ENCODE results near the gene CCDC78.

Gene CCDC78

GRCh38 chr16:736936-737481 lies 10.8 kb upstream of the CCDC78 start:
- no peak for DNase-seq

- DNase-seq: no peak
Observed at GRCh38 chr16:735982-736453, 9.8 kb upstream of the CCDC78 start.

- DNase-seq: no peak
Observed at GRCh38 chr16:734981-735881, 9.0 kb upstream of the CCDC78 start.

- DNase-seq: no peak
Observed at GRCh38 chr16:734208-734980, 8.2 kb upstream of the CCDC78 start.

- DNase-seq: peak; percentile 67
Observed at GRCh38 chr16:733382-734207, 7.4 kb upstream of the CCDC78 start.

GRCh38 chr16:732936-733335 lies 6.7 kb upstream of the CCDC78 start:
- peak; percentile 28 for DNase-seq

- no peak for DNase-seq
Observed at GRCh38 chr16:732332-732731, 6.1 kb upstream of the CCDC78 start.

DNA sequence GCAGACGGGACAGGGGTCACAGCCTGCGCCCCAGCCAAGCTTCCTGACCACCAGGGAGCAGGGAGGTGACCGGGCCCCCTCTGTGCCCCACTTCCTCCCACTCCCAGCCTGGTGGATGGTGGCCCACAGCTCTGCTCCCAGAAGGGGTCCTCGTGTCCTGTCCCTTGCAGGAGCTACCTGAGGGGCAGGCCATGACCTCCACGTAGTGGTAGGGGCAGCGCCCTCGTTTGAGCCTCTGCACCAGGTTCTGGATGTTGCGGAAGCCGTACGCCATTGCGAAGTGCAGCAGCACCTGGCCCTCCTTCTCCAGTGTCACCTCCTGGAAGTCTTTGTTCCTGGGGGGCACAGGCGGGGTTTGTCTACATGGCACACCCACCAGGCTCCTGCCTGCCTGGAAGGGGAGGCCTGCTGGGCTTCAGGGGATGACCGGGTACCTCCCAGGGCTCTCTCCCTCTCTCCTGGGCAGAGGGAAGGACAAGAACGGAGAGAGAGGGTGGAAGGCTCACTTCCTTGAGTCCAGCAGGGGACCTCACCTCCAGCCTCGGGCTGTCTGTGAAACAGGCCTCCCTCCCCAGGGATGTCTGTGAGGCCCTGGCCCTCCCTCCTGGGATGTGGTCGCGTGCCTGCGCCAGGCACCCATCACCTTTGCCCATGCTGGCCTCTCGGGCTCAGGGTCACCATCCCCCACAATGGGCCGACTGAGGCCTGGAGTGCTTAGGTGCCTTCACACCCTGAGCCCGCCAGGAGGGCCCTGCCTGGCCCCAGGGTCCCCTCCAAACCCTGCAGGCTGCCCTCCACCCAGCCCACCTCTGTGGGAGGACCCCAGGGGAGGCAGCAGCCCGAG lies 4.6 kb upstream of the CCDC78 start:
- no peak for DNase-seq

- DNase-seq: no peak
Observed at GRCh38 chr16:729768-730665, 3.8 kb upstream of the CCDC78 start.

GRCh38 chr16:728890-729744 lies 2.9 kb upstream of the CCDC78 start:
- DNase-seq: no peak

- DNase-seq: peak; percentile 65
Observed at GRCh38 chr16:728131-728889, 2.1 kb upstream of the CCDC78 start.

- DNase-seq: peak; percentile 44
Observed at GRCh38 chr16:727291-727977, 1.2 kb upstream of the CCDC78 start.

GRCh38 chr16:726188-726437 lies 130 bp downstream of the CCDC78 start:
- no peak for DNase-seq

GRCh38 chr16:725463-726187 lies 618 bp downstream of the CCDC78 start:
- no peak for DNase-seq

DNA sequence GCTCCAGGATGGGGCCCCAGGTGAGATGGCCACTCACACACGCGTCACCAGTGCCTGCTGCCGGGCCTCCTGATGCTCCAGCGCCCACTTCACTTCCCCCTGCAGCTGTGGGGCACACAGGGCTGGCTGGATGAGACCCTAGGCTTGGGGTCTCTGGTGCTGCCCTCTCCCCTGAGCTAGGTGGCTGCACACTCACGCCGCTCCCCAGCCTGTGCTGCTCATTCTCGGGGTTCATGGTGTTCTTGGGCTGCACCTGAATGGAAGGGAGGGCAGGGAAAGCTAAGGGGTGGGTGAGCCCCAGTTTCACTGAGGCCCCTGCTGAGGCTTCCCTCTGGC lies 1.2 kb downstream of the CCDC78 start:
- no peak for DNase-seq

GRCh38 chr16:724188-725040 lies 1.8 kb downstream of the CCDC78 start:
- no peak for DNase-seq

GRCh38 chr16:723695-724094 lies 2.5 kb downstream of the CCDC78 start:
- DNase-seq: no peak
